WTC11 (cell line): ENCODE measurements around the gene HOXA10. TPM values are rescaled to one million over a fixed set of nuclear protein-coding genes. Genes with fewer than 3 reads are reported as not detected.

ENCODE experiments used
- ATAC-seq: fragments of 200-7000 bp; cut with Tn5 transposase; 2 replicates; pipeline ENCODE4 v1.10.0; 2021; ENCODE audit warnings: mild to moderate bottlenecking, moderate library complexity
- CTCF ChIA-PET: fragments of 300-600 bp; sonication (Branson Sonifier 250); formaldehyde crosslinking; loops from one replicate; lab custom pipeline; 2021; ENCODE audit warnings: antibody characterized with exemption; lab: Charles Lee
- POLR2A ChIA-PET: fragments of 350-600 bp; sonication (Branson Sonifier 250); formaldehyde crosslinking; loops from one replicate; lab custom pipeline; 2021; ENCODE audit warnings: antibody characterized with exemption; lab: Charles Lee
- DNase-seq: peaks from one replicate; pipeline ENCODE4 v3.0.0; 2021; ENCODE audit warnings: low spot score
- H3K27ac Mint-ChIP-seq: 2 replicates; pipeline ENCODE4 v1.8.0; 2021; ENCODE audit warnings: mixed read lengths
- H3K27me3 Mint-ChIP-seq: 2 replicates; pipeline ENCODE4 v1.8.0; 2021; ENCODE audit warnings: low read depth, mild to moderate bottlenecking, moderate library complexity, mixed read lengths
- H3K36me3 Mint-ChIP-seq: 2 replicates; pipeline ENCODE4 v1.8.0; 2021; ENCODE audit warnings: mixed read lengths
- H3K4me1 Mint-ChIP-seq: 2 replicates; pipeline ENCODE4 v1.8.0; 2022; ENCODE audit warnings: mixed read lengths
- H3K4me3 Mint-ChIP-seq: 2 replicates; pipeline ENCODE4 v1.8.0; 2021; ENCODE audit warnings: mild to moderate bottlenecking, moderate library complexity, mixed read lengths
- H3K9me3 Mint-ChIP-seq: 2 replicates; pipeline ENCODE4 v1.8.0; 2021; ENCODE audit warnings: mixed read lengths
- CREB1 ChIP-seq: sonication (generic); formaldehyde crosslinking; IDR thresholded peaks from 2 replicates; pipeline ENCODE4 v1.8.0; 2023; ENCODE audit warnings: mild to moderate bottlenecking, missing genetic modification reagents
- E2F1 ChIP-seq: sonication (generic); formaldehyde crosslinking; IDR thresholded peaks from 2 replicates; pipeline ENCODE4 v1.8.0; 2022; ENCODE audit warnings: mild to moderate bottlenecking, missing genetic modification reagents
- ETV6 ChIP-seq: sonication (generic); formaldehyde crosslinking; IDR thresholded peaks from 2 replicates; pipeline ENCODE4 v1.8.1; 2022; ENCODE audit warnings: mild to moderate bottlenecking, missing genetic modification reagents
- FOXJ3 ChIP-seq: sonication (generic); formaldehyde crosslinking; IDR thresholded peaks from 2 replicates; pipeline ENCODE4 v1.9.0; 2021; ENCODE audit warnings: missing genetic modification reagents, mild to moderate bottlenecking, borderline replicate concordance
- GABPB1 ChIP-seq: sonication (generic); formaldehyde crosslinking; IDR thresholded peaks from 2 replicates; pipeline ENCODE4 v1.8.1; 2023; ENCODE audit warnings: mild to moderate bottlenecking, missing genetic modification reagents
- GTF2I ChIP-seq: fragments of 250-450 bp; sonication (Bioruptor Pico); conservative IDR thresholded peaks from 2 replicates; pipeline ENCODE4 v1.4.0; 2021; ENCODE audit warnings: mild to moderate bottlenecking
- MLX ChIP-seq: sonication (generic); formaldehyde crosslinking; IDR thresholded peaks from 2 replicates; pipeline ENCODE4 v1.8.1; 2023; ENCODE audit warnings: mild to moderate bottlenecking, missing genetic modification reagents, moderate library complexity
- MXD4 ChIP-seq: fragments of 250-450 bp; sonication (Bioruptor Pico); IDR thresholded peaks from 2 replicates; pipeline ENCODE4 v1.8.0; 2021; ENCODE audit warnings: mild to moderate bottlenecking, moderate library complexity, borderline replicate concordance
- NR2C2 ChIP-seq: sonication (generic); formaldehyde crosslinking; IDR thresholded peaks from 2 replicates; pipeline ENCODE4 v1.8.0; 2022; ENCODE audit warnings: mild to moderate bottlenecking, missing genetic modification reagents
- NR3C1 ChIP-seq: sonication (generic); formaldehyde crosslinking; conservative IDR thresholded peaks from 2 replicates; pipeline ENCODE4 v1.8.1; 2023; ENCODE audit warnings: low read depth, mild to moderate bottlenecking, missing genetic modification reagents
- RORB ChIP-seq: fragments of 250-450 bp; sonication (Bioruptor Pico); IDR thresholded peaks from 2 replicates; pipeline ENCODE4 v1.9.0; 2021; ENCODE audit warnings: mild to moderate bottlenecking
- SOX15 ChIP-seq: fragments of 250-450 bp; sonication (Bioruptor Pico); IDR thresholded peaks from 2 replicates; pipeline ENCODE4 v1.9.0; 2021; ENCODE audit warnings: mild to moderate bottlenecking
- TEAD4 ChIP-seq: sonication (generic); formaldehyde crosslinking; IDR thresholded peaks from 2 replicates; pipeline ENCODE4 v1.8.0; 2022; ENCODE audit warnings: mild to moderate bottlenecking, missing genetic modification reagents
- ZNF138 ChIP-seq: sonication (generic); formaldehyde crosslinking; conservative IDR thresholded peaks from 2 replicates; pipeline ENCODE4 v1.8.1; 2022; ENCODE audit warnings: mild to moderate bottlenecking, moderate library complexity, missing genetic modification reagents
- ZNF263 ChIP-seq: sonication (generic); formaldehyde crosslinking; IDR thresholded peaks from 2 replicates; pipeline ENCODE4 v1.8.1; 2022; ENCODE audit warnings: low read depth, mild to moderate bottlenecking, moderate library complexity, missing genetic modification reagents
- ZNF396 ChIP-seq: fragments of 250-450 bp; sonication (Bioruptor Pico); IDR thresholded peaks from 2 replicates; pipeline ENCODE4 v1.8.0; 2021; ENCODE audit warnings: mild to moderate bottlenecking, moderate library complexity, borderline replicate concordance
- total RNA-seq: library from RNA; stranded (reverse); gene quantifications from 3 replicates; pipeline ENCODE4 v1.2.3, GENCODE V29; 2021
- TF ChIP-seq, protein P1 (sequence below): sonication (generic); formaldehyde crosslinking; IDR thresholded peaks from 2 replicates; pipeline ENCODE4 v1.8.1; 2023; ENCODE audit warnings: mild to moderate bottlenecking, missing genetic modification reagents, moderate library complexity
- TF ChIP-seq, protein P2 (sequence below): fragments of 250-450 bp; sonication (Bioruptor Pico); IDR thresholded peaks from 2 replicates; pipeline ENCODE4 v1.9.0; 2021; ENCODE audit warnings: mild to moderate bottlenecking
- TF ChIP-seq, protein P3 (sequence below): sonication (generic); formaldehyde crosslinking; IDR thresholded peaks from 2 replicates; pipeline ENCODE4 v1.8.1; 2023; ENCODE audit warnings: mild to moderate bottlenecking, moderate library complexity, missing genetic modification reagents
- TF ChIP-seq, protein P4 (sequence below): sonication (generic); formaldehyde crosslinking; IDR thresholded peaks from 2 replicates; pipeline ENCODE4 v1.8.1; 2022; ENCODE audit warnings: mild to moderate bottlenecking, missing genetic modification reagents, moderate library complexity, borderline replicate concordance
- TF ChIP-seq, protein P5 (sequence below): sonication (generic); formaldehyde crosslinking; IDR thresholded peaks from 2 replicates; pipeline ENCODE4 v1.8.0; 2023; ENCODE audit warnings: missing genetic modification reagents, mild to moderate bottlenecking, borderline replicate concordance

Gene HOXA10
- total RNA-seq, 1 experiment from 2014 or later: 0.07 TPM

GRCh38 chr7:27126596-27127327 is 47.4 kb downstream of the HOXA10 start (continued):
- TF ChIP-seq SOX15 (no peak), ETV6 (no peak), MLX (CRISPR knock-in tag) (no peak)

GRCh38 chr7:27125986-27126394 is 48.1 kb downstream of the HOXA10 start:
- Mint-ChIP-seq H3K27ac (no peak overlapping the region), H3K27me3 (peaks cover 96% of the 10 kb centered on the region), H3K4me3 (no peak overlapping the region), H3K9me3 (no peaks in the 10 kb centered on the region), H3K4me1 (peaks cover 12% of the 10 kb centered on the region), H3K36me3 (no peaks in the 10 kb centered on the region)
- no peak for TF ChIP-seq FOXJ3
- TF ChIP-seq ZNF263: no peak
- no peak for TF ChIP-seq GTF2I (CRISPR knock-in tag)
- TF ChIP-seq ZNF396: no peak
- no peak for TF ChIP-seq NR2C2
- TF ChIP-seq NR3C1 (CRISPR knock-in tag): no peak
- DNase-seq: no peak
- POLR2A ChIA-PET: no interaction called here
- CTCF ChIA-PET: no interaction called here
- ATAC-seq: no peak

DNA sequence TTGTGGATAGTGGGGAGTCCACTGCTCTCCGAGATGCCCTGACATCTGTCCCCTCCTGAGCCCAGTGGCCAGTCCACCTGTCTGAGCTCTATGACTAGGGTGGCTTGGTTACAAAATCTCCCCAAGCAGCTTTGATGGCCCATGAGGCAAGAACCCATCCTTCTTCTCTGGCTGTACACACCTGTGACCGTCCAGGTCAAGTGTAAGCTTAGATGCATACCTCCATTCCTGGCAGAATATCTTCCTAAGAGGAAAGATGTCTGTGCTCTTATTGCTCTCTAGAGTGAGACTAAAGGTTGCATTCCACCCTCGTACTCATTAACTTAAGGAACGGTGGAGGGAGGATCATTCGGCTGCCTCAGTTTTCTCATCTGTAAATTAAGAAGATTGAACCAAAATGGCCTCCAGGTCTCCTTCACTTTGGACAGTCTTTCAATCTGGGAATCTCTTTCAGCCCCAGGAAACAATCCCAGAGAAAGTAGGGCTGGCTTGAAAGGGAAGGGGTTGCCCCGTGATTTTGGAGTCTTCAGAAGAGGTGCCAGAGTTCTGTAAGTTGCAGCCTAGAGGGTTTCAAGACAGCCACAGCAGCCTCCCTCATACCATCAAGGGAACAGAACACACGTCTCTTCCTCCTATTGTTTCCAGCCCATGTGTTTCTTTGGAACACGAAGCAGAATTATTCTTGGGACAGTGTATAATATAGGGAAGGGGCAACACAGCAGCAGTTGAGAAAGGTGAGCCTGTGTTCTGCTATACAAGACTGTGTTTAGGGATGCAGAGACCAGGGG is 49.0 kb downstream of the HOXA10 start:
- H3K27ac Mint-ChIP-seq: no peak overlapping the region
- H3K4me1 Mint-ChIP-seq: peaks cover 12% of the 10 kb centered on the region
- H3K36me3 Mint-ChIP-seq: no peaks in the 10 kb centered on the region
- H3K4me3 Mint-ChIP-seq: no peak overlapping the region
- ATAC-seq (no peak), DNase-seq (no peak)
- CTCF ChIA-PET: no interaction called here
- TF ChIP-seq ZNF263: no peak
- TF ChIP-seq SOX15: no peak
- no peak for TF ChIP-seq E2F1 (CRISPR knock-in tag)
- TF ChIP-seq MXD4 (CRISPR knock-in tag): no peak
- TF ChIP-seq, protein P1, sequence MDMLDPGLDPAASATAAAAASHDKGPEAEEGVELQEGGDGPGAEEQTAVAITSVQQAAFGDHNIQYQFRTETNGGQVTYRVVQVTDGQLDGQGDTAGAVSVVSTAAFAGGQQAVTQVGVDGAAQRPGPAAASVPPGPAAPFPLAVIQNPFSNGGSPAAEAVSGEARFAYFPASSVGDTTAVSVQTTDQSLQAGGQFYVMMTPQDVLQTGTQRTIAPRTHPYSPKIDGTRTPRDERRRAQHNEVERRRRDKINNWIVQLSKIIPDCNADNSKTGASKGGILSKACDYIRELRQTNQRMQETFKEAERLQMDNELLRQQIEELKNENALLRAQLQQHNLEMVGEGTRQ: no peak
- no peak for TF ChIP-seq NR2C2
- TF ChIP-seq TEAD4: no peak
- TF ChIP-seq RORB (CRISPR knock-in tag): no peak
- TF ChIP-seq GABPB1 (CRISPR knock-in tag): no peak
- TF ChIP-seq, protein P2, sequence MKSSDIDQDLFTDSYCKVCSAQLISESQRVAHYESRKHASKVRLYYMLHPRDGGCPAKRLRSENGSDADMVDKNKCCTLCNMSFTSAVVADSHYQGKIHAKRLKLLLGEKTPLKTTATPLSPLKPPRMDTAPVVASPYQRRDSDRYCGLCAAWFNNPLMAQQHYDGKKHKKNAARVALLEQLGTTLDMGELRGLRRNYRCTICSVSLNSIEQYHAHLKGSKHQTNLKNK (CRISPR knock-in tag): no peak
- TF ChIP-seq, protein P3, sequence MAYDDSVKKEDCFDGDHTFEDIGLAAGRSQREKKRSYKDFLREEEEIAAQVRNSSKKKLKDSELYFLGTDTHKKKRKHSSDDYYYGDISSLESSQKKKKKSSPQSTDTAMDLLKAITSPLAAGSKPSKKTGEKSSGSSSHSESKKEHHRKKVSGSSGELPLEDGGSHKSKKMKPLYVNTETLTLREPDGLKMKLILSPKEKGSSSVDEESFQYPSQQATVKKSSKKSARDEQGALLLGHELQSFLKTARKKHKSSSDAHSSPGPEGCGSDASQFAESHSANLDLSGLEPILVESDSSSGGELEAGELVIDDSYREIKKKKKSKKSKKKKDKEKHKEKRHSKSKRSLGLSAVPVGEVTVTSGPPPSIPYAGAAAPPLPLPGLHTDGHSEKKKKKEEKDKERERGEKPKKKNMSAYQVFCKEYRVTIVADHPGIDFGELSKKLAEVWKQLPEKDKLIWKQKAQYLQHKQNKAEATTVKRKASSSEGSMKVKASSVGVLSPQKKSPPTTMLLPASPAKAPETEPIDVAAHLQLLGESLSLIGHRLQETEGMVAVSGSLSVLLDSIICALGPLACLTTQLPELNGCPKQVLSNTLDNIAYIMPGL (CRISPR knock-in tag): no peak
- TF ChIP-seq, protein P4, sequence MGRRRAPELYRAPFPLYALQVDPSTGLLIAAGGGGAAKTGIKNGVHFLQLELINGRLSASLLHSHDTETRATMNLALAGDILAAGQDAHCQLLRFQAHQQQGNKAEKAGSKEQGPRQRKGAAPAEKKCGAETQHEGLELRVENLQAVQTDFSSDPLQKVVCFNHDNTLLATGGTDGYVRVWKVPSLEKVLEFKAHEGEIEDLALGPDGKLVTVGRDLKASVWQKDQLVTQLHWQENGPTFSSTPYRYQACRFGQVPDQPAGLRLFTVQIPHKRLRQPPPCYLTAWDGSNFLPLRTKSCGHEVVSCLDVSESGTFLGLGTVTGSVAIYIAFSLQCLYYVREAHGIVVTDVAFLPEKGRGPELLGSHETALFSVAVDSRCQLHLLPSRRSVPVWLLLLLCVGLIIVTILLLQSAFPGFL (CRISPR knock-in tag): no peak
- TF ChIP-seq ZNF138 (CRISPR knock-in tag): no peak
- TF ChIP-seq CREB1 (CRISPR knock-in tag): no peak
- TF ChIP-seq, protein P5, sequence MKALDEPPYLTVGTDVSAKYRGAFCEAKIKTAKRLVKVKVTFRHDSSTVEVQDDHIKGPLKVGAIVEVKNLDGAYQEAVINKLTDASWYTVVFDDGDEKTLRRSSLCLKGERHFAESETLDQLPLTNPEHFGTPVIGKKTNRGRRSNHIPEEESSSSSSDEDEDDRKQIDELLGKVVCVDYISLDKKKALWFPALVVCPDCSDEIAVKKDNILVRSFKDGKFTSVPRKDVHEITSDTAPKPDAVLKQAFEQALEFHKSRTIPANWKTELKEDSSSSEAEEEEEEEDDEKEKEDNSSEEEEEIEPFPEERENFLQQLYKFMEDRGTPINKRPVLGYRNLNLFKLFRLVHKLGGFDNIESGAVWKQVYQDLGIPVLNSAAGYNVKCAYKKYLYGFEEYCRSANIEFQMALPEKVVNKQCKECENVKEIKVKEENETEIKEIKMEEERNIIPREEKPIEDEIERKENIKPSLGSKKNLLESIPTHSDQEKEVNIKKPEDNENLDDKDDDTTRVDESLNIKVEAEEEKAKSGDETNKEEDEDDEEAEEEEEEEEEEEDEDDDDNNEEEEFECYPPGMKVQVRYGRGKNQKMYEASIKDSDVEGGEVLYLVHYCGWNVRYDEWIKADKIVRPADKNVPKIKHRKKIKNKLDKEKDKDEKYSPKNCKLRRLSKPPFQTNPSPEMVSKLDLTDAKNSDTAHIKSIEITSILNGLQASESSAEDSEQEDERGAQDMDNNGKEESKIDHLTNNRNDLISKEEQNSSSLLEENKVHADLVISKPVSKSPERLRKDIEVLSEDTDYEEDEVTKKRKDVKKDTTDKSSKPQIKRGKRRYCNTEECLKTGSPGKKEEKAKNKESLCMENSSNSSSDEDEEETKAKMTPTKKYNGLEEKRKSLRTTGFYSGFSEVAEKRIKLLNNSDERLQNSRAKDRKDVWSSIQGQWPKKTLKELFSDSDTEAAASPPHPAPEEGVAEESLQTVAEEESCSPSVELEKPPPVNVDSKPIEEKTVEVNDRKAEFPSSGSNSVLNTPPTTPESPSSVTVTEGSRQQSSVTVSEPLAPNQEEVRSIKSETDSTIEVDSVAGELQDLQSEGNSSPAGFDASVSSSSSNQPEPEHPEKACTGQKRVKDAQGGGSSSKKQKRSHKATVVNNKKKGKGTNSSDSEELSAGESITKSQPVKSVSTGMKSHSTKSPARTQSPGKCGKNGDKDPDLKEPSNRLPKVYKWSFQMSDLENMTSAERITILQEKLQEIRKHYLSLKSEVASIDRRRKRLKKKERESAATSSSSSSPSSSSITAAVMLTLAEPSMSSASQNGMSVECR (CRISPR knock-in tag): no peak
- TF ChIP-seq FOXJ3: no peak
- POLR2A ChIA-PET: no interaction called here
- peaks cover 99% of the 10 kb centered on the region for H3K27me3 Mint-ChIP-seq
- H3K9me3 Mint-ChIP-seq: no peaks in the 10 kb centered on the region
